ENCODE data around the gene TMEM270.
"Not testable (repeated sequence)": the region's sequence is repeated elsewhere in the genome, so short reads cannot be mapped to it uniquely, and the experiment has no call there.

The TMEM270 gene, protein sequence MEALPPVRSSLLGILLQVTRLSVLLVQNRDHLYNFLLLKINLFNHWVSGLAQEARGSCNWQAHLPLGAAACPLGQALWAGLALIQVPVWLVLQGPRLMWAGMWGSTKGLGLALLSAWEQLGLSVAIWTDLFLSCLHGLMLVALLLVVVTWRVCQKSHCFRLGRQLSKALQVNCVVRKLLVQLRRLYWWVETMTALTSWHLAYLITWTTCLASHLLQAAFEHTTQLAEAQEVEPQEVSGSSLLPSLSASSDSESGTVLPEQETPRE

GRCh38 chr7:73860859-73861258 lies at the start of gene TMEM270:
Gene TMEM270 (plus strand): TSS chr7:73861159. CDS start chr7:73861195, 36 bp downstream.
- Histone ChIP-seq H3K9ac (ENCODE audit: low read depth, low read length) (no peak within 1 kb of the TSS), H3K27me3 (ENCODE audit: insufficient read depth, low read length) (no peaks in the 10 kb centered on the region), H3K9me3 (ENCODE audit: insufficient read depth, low read depth, low read length) (no peaks in the 10 kb centered on the region), H3K4me1 (ENCODE audit: insufficient read depth, low read length) (no peaks in the 10 kb centered on the region), H3K36me3 (ENCODE audit: insufficient read depth, low read depth, low read length) (no peaks in the 10 kb centered on the region), H3K4me3 (ENCODE audit: low read length) (no peak within 1 kb of the TSS), H3K27ac (ENCODE audit: low read length) (no peak within 1 kb of the TSS)

- Histone ChIP-seq H3K36me3 (ENCODE audit: insufficient read depth, low read depth, low read length) (no peaks in the 10 kb centered on the region), H3K9ac (ENCODE audit: low read depth, low read length) (no peak overlapping the region), H3K27ac (ENCODE audit: low read length) (no peak overlapping the region), H3K4me1 (ENCODE audit: insufficient read depth, low read length) (no peaks in the 10 kb centered on the region; the same call in 1 of the 2 replicates), H3K4me3 (ENCODE audit: low read length) (no peak overlapping the region), H3K27me3 (ENCODE audit: insufficient read depth, low read length) (no peaks in the 10 kb centered on the region), H3K9me3 (ENCODE audit: insufficient read depth, low read depth, low read length) (no peaks in the 10 kb centered on the region)
These were observed 49.2 kb upstream of the TMEM270 start for GRCh38 chr7:73811760-73812168.

DNA sequence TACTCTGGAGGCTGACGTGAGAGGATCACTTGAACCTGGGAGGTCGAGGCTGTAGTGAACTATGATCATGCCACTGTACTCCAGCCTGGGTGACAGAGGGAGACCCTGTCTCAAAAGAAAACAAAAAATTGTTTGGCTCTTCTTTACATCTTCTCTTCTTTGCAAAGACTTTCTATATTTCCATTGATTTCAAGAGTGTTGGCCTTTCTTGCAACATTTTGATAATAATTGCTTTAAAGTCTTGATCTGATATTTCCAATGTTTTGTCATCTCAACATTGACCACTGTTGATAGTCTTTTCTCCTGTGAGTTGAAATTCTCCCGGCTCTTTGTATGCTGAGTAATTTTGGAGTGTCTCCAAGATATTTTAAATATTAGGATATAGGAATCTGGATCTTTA lies 48.0 kb upstream of the TMEM270 start:
- H3K36me3 ChIP-seq (ENCODE audit: insufficient read depth, low read depth, low read length): no peaks in the 10 kb centered on the region
- no peaks in the 10 kb centered on the region; the same call in 1 of the 2 replicates for H3K4me1 ChIP-seq (ENCODE audit: insufficient read depth, low read length)
- no peak overlapping the region for H3K27ac ChIP-seq (ENCODE audit: low read length)
- H3K4me3 ChIP-seq (ENCODE audit: low read length): no peak overlapping the region
- no peaks in the 10 kb centered on the region for H3K27me3 ChIP-seq (ENCODE audit: insufficient read depth, low read length)
- H3K9ac ChIP-seq (ENCODE audit: low read depth, low read length): no peak overlapping the region
- no peaks in the 10 kb centered on the region for H3K9me3 ChIP-seq (ENCODE audit: insufficient read depth, low read depth, low read length)

GRCh38 chr7:73815436-73815835 lies 45.5 kb upstream of the TMEM270 start:
- Histone ChIP-seq H3K4me3 (ENCODE audit: low read length) (no peak overlapping the region), H3K4me1 (ENCODE audit: insufficient read depth, low read length) (peaks cover 4% of the 10 kb centered on the region; the same call in 1 of the 2 replicates), H3K27ac (ENCODE audit: low read length) (no peak overlapping the region), H3K9me3 (ENCODE audit: insufficient read depth, low read depth, low read length) (no peaks in the 10 kb centered on the region), H3K27me3 (ENCODE audit: insufficient read depth, low read length) (no peaks in the 10 kb centered on the region), H3K9ac (ENCODE audit: low read depth, low read length) (no peak overlapping the region), H3K36me3 (ENCODE audit: insufficient read depth, low read depth, low read length) (no peaks in the 10 kb centered on the region)

GRCh38 chr7:73817121-73817520 lies 43.8 kb upstream of the TMEM270 start:
- no peak overlapping the region for H3K27ac ChIP-seq (ENCODE audit: low read length)
- no peaks in the 10 kb centered on the region for H3K9me3 ChIP-seq (ENCODE audit: insufficient read depth, low read depth, low read length)
- no peak overlapping the region for H3K9ac ChIP-seq (ENCODE audit: low read depth, low read length)
- no peak overlapping the region for H3K4me3 ChIP-seq (ENCODE audit: low read length)
- H3K27me3 ChIP-seq (ENCODE audit: insufficient read depth, low read length): no peaks in the 10 kb centered on the region
- H3K36me3 ChIP-seq (ENCODE audit: insufficient read depth, low read depth, low read length): no peaks in the 10 kb centered on the region
- 0 out of 2 replicates have a peak, but pooled peaks cover 4% of the 10 kb centered on the region for H3K4me1 ChIP-seq (ENCODE audit: insufficient read depth, low read length)

- H3K9me3 ChIP-seq (ENCODE audit: insufficient read depth, low read depth, low read length): no peaks in the 10 kb centered on the region
- no peak overlapping the region for H3K4me3 ChIP-seq (ENCODE audit: low read length)
- no peak overlapping the region for H3K27ac ChIP-seq (ENCODE audit: low read length)
- H3K9ac ChIP-seq (ENCODE audit: low read depth, low read length): no peak overlapping the region
- no peaks in the 10 kb centered on the region for H3K27me3 ChIP-seq (ENCODE audit: insufficient read depth, low read length)
- no peaks in the 10 kb centered on the region for H3K36me3 ChIP-seq (ENCODE audit: insufficient read depth, low read depth, low read length)
- H3K4me1 ChIP-seq (ENCODE audit: insufficient read depth, low read length): 0 out of 2 replicates have a peak, but pooled peaks cover 4% of the 10 kb centered on the region
These were observed 40.9 kb upstream of the TMEM270 start for GRCh38 chr7:73820013-73820412.

DNA sequence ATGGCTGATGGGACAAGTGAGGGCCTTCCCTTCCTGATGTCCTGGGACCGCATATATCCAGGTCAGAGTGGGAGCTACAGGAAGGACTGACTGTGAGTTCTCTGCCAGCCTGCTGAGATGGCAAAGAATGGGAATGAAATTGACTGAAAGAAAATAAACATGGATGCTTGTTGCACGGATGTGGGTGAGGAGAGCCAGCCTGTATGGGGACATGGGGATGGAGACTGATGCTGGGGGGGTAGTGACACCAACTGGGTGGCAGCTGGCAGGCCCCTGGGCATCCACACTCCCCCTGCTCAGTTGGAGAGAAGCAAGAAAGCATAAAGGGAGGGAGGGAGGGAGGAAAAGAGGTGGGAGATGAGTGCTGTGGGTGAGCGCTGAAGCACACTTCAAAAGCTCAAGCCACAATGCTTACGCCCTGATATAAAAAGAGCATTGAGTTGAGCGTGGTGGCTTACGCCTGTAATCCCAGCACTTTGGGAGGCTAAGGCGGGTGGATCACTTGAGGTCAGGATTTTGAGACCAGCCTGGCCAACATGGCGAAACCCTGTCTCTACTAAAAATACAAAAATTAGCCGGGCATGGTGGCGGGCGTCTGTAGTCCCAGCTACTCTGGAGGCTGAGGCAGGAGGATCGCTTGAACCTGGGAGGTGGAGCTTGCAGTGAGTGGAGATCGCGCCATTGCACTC lies 39.2 kb upstream of the TMEM270 start:
- H3K4me3 ChIP-seq (ENCODE audit: low read length); H3K9ac ChIP-seq (ENCODE audit: low read depth, low read length); H3K27ac ChIP-seq (ENCODE audit: low read length); H3K27me3 ChIP-seq (ENCODE audit: insufficient read depth, low read length); H3K4me1 ChIP-seq (ENCODE audit: insufficient read depth, low read length); H3K36me3 ChIP-seq (ENCODE audit: insufficient read depth, low read depth, low read length); H3K9me3 ChIP-seq (ENCODE audit: insufficient read depth, low read depth, low read length): not testable (repeated sequence)

GRCh38 chr7:73822319-73823173 lies 38.4 kb upstream of the TMEM270 start:
- Histone ChIP-seq H3K4me3 (ENCODE audit: low read length) (no peak overlapping the region), H3K4me1 (ENCODE audit: insufficient read depth, low read length) (peaks cover 7% of the 10 kb centered on the region; the same call in 1 of the 2 replicates), H3K9ac (ENCODE audit: low read depth, low read length) (no peak overlapping the region), H3K9me3 (ENCODE audit: insufficient read depth, low read depth, low read length) (no peaks in the 10 kb centered on the region), H3K27ac (ENCODE audit: low read length) (no peak overlapping the region), H3K27me3 (ENCODE audit: insufficient read depth, low read length) (no peaks in the 10 kb centered on the region), H3K36me3 (ENCODE audit: insufficient read depth, low read depth, low read length) (no peaks in the 10 kb centered on the region)

DNA sequence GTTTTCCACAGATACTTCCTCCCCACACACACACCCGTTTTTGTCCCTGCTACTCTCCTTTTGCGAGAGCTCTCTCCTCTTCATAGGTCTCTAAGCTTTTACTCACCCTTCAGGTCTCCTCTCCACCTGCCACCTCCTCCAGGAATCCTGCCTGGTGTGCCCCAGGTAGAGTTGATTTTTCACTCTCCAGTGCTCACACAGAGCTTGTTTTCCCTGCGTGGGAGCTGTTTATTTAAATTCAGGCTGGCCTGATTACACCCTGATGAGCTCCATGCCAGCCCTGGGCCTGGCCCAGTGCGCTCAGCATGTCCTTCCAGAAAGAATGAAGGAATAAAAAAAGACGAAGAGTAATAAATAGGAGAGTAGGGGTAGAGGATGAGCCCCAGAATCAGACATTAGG lies 37.7 kb upstream of the TMEM270 start:
- H3K4me3 ChIP-seq (ENCODE audit: low read length): no peak overlapping the region
- H3K27ac ChIP-seq (ENCODE audit: low read length): no peak overlapping the region
- H3K27me3 ChIP-seq (ENCODE audit: insufficient read depth, low read length): no peaks in the 10 kb centered on the region
- H3K36me3 ChIP-seq (ENCODE audit: insufficient read depth, low read depth, low read length): no peaks in the 10 kb centered on the region
- no peak overlapping the region for H3K9ac ChIP-seq (ENCODE audit: low read depth, low read length)
- peaks cover 11% of the 10 kb centered on the region; the same call in 1 of the 2 replicates for H3K4me1 ChIP-seq (ENCODE audit: insufficient read depth, low read length)
- H3K9me3 ChIP-seq (ENCODE audit: insufficient read depth, low read depth, low read length): no peaks in the 10 kb centered on the region

- Histone ChIP-seq H3K36me3 (ENCODE audit: insufficient read depth, low read depth, low read length) (no peaks in the 10 kb centered on the region), H3K27me3 (ENCODE audit: insufficient read depth, low read length) (no peaks in the 10 kb centered on the region; the same call in 1 of the 2 replicates), H3K9me3 (ENCODE audit: insufficient read depth, low read depth, low read length) (no peaks in the 10 kb centered on the region), H3K4me1 (ENCODE audit: insufficient read depth, low read length) (peaks cover 13% of the 10 kb centered on the region; the same call in 1 of the 2 replicates), H3K27ac (ENCODE audit: low read length) (no peak overlapping the region), H3K9ac (ENCODE audit: low read depth, low read length) (no peak overlapping the region), H3K4me3 (ENCODE audit: low read length) (no peak overlapping the region)
These were observed 36.9 kb upstream of the TMEM270 start for GRCh38 chr7:73823873-73824592.

GRCh38 chr7:73824986-73825385 lies 36.0 kb upstream of the TMEM270 start:
- H3K4me1 ChIP-seq (ENCODE audit: insufficient read depth, low read length): peaks cover 20% of the 10 kb centered on the region
- H3K4me3 ChIP-seq (ENCODE audit: low read length): no peak overlapping the region
- H3K27me3 ChIP-seq (ENCODE audit: insufficient read depth, low read length): no peaks in the 10 kb centered on the region; the same call in 1 of the 2 replicates
- H3K36me3 ChIP-seq (ENCODE audit: insufficient read depth, low read depth, low read length): no peaks in the 10 kb centered on the region
- H3K9me3 ChIP-seq (ENCODE audit: insufficient read depth, low read depth, low read length): no peaks in the 10 kb centered on the region
- no peak overlapping the region for H3K9ac ChIP-seq (ENCODE audit: low read depth, low read length)
- H3K27ac ChIP-seq (ENCODE audit: low read length): no peak overlapping the region

Data from iPS-20b (cell line).